A549 (cell line): ENCODE data around the gene PNPLA3.

Experiments
- ATOH8 ChIP-seq: fragments of 250-450 bp; sonication (Bioruptor Pico); IDR thresholded peaks from 2 replicates; pipeline ENCODE4 v1.5.0; 2020; ENCODE audit warnings: low read depth, mild to moderate bottlenecking, moderate library complexity
- BCL3 ChIP-seq: fragments of >200 bp; sonication (Bioruptor Twin); formaldehyde crosslinking; IDR thresholded peaks from 3 replicates; pipeline ENCODE4 v1.6.1; 2016
- CHD2 ChIP-seq: fragments of 150-350 bp; IDR thresholded peaks from 2 replicates; pipeline ENCODE4 v1.6.1; 2014; ENCODE audit warnings: low read length; ENCODE audit not compliant: partially characterized antibody
- CHD4 ChIP-seq: fragments of 200-600 bp; sonication (generic); IDR thresholded peaks from 2 replicates; pipeline ENCODE4 v1.6.1; 2016; ENCODE audit warnings: antibody characterized with exemption, mild to moderate bottlenecking, borderline replicate concordance
- CTCF ChIP-seq: fragments of >200 bp; sonication (Bioruptor Twin); formaldehyde crosslinking; IDR thresholded peaks from 3 replicates; pipeline ENCODE4 v1.5.1; 2016
- EP300 ChIP-seq, 2 experiments: fragments of >200 bp; sonication (Bioruptor Twin); formaldehyde crosslinking; IDR thresholded peaks; 2 replicates in 1 of 2; 3 replicates in 1 of 2; pipeline ENCODE4 v1.6.1; 2016 to 2017
- JUNB ChIP-seq: fragments of >200 bp; sonication (Bioruptor Twin); formaldehyde crosslinking; IDR thresholded peaks from 2 replicates; pipeline ENCODE4 v1.6.1; 2016
- MAFK ChIP-seq: fragments of 450-650 bp; IDR thresholded peaks from 2 replicates; pipeline ENCODE4 v1.6.1; 2014; ENCODE audit not compliant: partially characterized antibody
- MAX ChIP-seq: IDR thresholded peaks from 2 replicates; pipeline ENCODE4 v1.6.1; 2012
- POLR2A ChIP-seq: IDR thresholded peaks from 2 replicates; pipeline ENCODE4 v1.6.1; 2012; ENCODE audit warnings: mild to moderate bottlenecking, low read length
- RAD21 ChIP-seq, 2 experiments: fragments of >200 bp in 1 of 2; sonication (Bioruptor Twin) in 1 of 2; formaldehyde crosslinking in 1 of 2; IDR thresholded peaks in 1 of 2; conservative IDR thresholded peaks in 1 of 2; 2 replicates in 1 of 2; 3 replicates in 1 of 2; pipeline ENCODE4 v1.6.1; 2012 to 2018; ENCODE audit warnings: inconsistent platforms in 1 of 2
- REST ChIP-seq: fragments of 200-600 bp; sonication (generic); IDR thresholded peaks from 2 replicates; pipeline ENCODE4 v1.6.1; 2016; ENCODE audit warnings: antibody characterized with exemption, mild to moderate bottlenecking, moderate library complexity
- ZFP36 ChIP-seq: fragments of 450-650 bp; IDR thresholded peaks from 2 replicates; pipeline ENCODE4 v1.6.1; 2014; ENCODE audit warnings: borderline replicate concordance; ENCODE audit not compliant: partially characterized antibody

GRCh38 chr22:43956805-43957463, 33.3 kb downstream of the PNPLA3 start:
- TF ChIP-seq CHD4 (no peak), CTCF (no peak), POLR2A (no peak), RAD21 (conservative IDR thresholded peaks at IDR 0.05 in 1 of 2, IDR thresholded peaks at IDR 0.05 in 1 of 2) (no peak), ZFP36 (no peak), EP300 (IDR thresholded peaks at IDR 0.05) (no peak), CHD2 (no peak), ATOH8 (CRISPR knock-in tag) (no peak), BCL3 (no peak), MAFK (no peak), JUNB (no peak), MAX (no peak), REST (no peak)
